Neutrophil (primary cell): Measurements from ENCODE around the gene ITFG2.

ENCODE experiments used
- H3K27ac ChIP-seq: fragments of 200-600 bp; sonication (generic); 2 replicates; pipeline ENCODE4 v1.5.1; 2016; ENCODE audit warnings: mild to moderate bottlenecking, moderate library complexity
- H3K27me3 ChIP-seq: fragments of 200-600 bp; sonication (generic); 2 replicates; pipeline ENCODE4 v1.6.0; 2016; ENCODE audit warnings: mild to moderate bottlenecking
- H3K36me3 ChIP-seq: fragments of 200-600 bp; sonication (generic); 2 replicates; pipeline ENCODE4 v1.5.1; 2017
- H3K4me1 ChIP-seq, 2 experiments: fragments of 200-600 bp in 1 of 2; sonication (generic) in 1 of 2; 1 replicate in 1 of 2; 2 replicates in 1 of 2; pipeline versions ENCODE4 v1.5.1 to v1.6.1; 2013 to 2016; ENCODE audit warnings: low read depth in 1 of 2, low read length in 1 of 2, mild to moderate bottlenecking in 1 of 2, moderate library complexity in 1 of 2; ENCODE audit not compliant: control insufficient read depth in 1 of 2, insufficient read depth in 1 of 2
- H3K4me3 ChIP-seq, 2 experiments: fragments of 200-600 bp in 1 of 2; sonication (generic) in 1 of 2; 1 replicate in 1 of 2; 2 replicates in 1 of 2; pipeline ENCODE4 v1.5.1; 2013 to 2016; ENCODE audit warnings: low read depth in 1 of 2, low read length in 1 of 2, mild to moderate bottlenecking in 1 of 2, moderate library complexity in 1 of 2
- H3K9me3 ChIP-seq: fragments of 200-600 bp; sonication (generic); 2 replicates; pipeline ENCODE4 v1.5.1; 2016
- TF ChIP-seq, protein P1 (sequence below): fragments of 200-600 bp; sonication (generic); IDR thresholded peaks from 2 replicates; pipeline ENCODE4 v1.5.1; 2016; ENCODE audit warnings: antibody characterized with exemption

The ITFG2 gene

DNA sequence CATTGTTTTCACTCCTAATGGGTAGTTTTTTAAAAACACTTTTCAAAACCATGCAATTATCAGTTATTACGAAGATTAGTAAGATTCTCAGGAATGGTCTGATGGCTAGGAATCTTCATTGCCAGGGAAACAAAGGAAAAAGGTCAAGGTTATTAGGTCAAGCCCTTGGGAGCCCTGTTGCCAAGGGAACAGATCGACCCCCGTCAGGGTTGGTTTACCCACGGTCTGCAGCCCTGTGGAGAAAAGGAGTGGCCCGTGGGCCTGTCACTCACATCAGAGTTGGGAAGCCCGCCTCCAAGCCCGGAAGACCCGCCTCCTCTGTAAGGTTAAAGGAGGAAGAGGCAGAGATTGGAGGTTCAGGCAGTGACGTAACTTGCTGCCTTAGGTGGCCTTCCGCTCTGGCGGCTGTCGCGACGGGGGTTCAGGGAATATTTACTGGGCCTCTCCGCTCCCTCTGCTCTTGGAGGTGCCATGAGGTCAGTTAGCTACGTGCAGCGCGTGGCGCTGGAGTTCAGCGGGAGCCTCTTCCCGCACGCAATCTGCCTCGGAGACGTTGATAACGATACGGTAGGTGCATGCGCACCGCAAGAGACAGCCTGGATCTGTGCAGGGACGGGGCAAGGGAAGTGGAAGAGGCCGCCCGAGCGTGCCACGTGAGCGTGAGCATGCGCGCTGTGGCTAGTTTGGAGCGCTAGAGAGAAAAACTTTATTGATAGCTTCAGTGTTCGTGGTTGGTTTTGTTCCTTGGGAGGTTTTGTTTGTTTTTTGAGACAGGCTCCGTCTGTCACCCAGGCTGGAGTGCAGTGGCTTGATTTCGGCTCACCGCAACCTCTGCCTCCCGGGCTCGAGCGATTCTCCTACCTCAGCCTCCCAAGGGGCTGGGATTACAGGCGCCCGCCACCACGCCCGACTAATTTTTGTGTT lies at the start of gene ITFG2:
Gene ITFG2 (plus strand): TSS at position 379 of the 924 bp plus-strand sequence. CDS start 93 bp downstream, at position 472.
- TF ChIP-seq, protein P1, sequence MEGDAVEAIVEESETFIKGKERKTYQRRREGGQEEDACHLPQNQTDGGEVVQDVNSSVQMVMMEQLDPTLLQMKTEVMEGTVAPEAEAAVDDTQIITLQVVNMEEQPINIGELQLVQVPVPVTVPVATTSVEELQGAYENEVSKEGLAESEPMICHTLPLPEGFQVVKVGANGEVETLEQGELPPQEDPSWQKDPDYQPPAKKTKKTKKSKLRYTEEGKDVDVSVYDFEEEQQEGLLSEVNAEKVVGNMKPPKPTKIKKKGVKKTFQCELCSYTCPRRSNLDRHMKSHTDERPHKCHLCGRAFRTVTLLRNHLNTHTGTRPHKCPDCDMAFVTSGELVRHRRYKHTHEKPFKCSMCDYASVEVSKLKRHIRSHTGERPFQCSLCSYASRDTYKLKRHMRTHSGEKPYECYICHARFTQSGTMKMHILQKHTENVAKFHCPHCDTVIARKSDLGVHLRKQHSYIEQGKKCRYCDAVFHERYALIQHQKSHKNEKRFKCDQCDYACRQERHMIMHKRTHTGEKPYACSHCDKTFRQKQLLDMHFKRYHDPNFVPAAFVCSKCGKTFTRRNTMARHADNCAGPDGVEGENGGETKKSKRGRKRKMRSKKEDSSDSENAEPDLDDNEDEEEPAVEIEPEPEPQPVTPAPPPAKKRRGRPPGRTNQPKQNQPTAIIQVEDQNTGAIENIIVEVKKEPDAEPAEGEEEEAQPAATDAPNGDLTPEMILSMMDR: peak; percentile 26
- Histone ChIP-seq H3K36me3 (peaks cover under 1% of the 10 kb centered on the region), H3K4me1 (peaks cover 18 to 19% of the 10 kb centered on the region in 2 experiments), H3K9me3 (no peaks in the 10 kb centered on the region), H3K27ac (peak within 1 kb of the TSS; percentile 92), H3K4me3 (peak within 1 kb of the TSS; percentile 95 to 99), H3K27me3 (no peaks in the 10 kb centered on the region)

DNA sequence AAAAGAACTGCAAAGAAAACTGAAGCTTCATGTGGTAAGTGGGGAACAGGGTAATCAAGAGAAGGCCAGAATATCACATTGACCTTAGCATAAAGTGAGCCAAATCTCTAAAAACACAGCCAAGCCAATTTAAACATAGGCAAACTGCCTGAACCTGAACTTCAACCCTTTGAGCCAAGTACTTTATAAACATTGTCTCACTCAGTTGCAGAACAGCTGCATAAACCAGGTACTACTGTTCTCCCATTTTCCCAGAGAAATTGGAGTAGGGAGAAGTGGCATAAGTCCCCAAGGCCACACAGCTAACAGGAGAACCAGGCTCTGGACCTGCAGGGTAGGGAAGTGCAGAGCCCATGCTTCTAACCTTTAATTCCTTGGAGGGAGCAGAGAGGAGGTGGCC lies 48.1 kb upstream of the ITFG2 start:
- TF ChIP-seq, protein P1: no peak

DNA sequence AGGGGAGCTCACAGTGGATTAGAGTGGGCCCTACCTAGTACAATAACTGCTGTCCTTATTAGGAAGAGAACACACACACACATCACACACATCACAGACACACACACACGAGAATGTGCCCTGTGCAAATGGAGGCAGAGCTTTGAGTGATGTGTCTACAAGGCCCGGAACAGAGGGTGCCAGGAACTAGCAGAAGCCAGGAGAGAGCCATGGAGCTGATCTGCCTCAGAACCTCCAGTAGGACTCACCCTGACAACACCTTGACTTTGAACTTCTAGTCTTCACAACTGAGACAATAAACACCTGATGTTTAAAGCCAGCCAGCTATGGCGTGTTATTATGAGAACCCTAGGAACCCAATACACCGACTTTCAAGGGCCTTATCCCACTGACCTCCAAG lies 47.4 kb upstream of the ITFG2 start:
- TF ChIP-seq, protein P1: no peak
- Histone ChIP-seq H3K27me3 (no peaks in the 10 kb centered on the region), H3K4me3 (no peak overlapping the region), H3K9me3 (no peaks in the 10 kb centered on the region), H3K27ac (no peak overlapping the region), H3K36me3 (no peaks in the 10 kb centered on the region), H3K4me1 (no peaks in the 10 kb centered on the region)

More for the DNA sequence above, 48.1 kb upstream of the ITFG2 start:
- Histone ChIP-seq H3K27ac (no peak overlapping the region), H3K36me3 (no peaks in the 10 kb centered on the region), H3K27me3 (no peaks in the 10 kb centered on the region), H3K4me1 (no peaks in the 10 kb centered on the region), H3K9me3 (no peaks in the 10 kb centered on the region), H3K4me3 (no peak overlapping the region)

DNA sequence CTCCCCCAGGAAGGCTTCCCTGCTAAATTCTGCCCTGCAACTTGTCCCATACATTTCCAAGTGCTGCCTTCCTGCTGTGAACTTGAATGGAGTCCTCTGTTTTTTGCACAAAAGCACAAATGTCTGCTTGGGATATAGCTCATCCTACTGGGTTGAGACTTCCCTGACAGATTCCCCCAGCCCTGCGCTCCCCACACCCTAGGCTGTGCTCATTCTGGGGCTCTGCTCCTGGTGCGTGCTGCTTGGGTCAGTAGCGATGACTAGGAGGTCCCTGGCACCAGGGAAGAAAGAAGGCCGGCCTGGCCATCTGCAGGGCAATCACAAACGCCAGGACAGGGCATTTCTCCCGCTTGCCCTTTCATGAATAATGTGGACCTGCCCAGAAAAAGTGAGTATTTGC lies 46.9 kb upstream of the ITFG2 start:
- H3K36me3 ChIP-seq: no peaks in the 10 kb centered on the region
- no peaks in the 10 kb centered on the region for H3K9me3 ChIP-seq
- TF ChIP-seq, protein P1: no peak
- H3K27ac ChIP-seq: no peak overlapping the region
- no peak overlapping the region for H3K4me3 ChIP-seq
- no peaks in the 10 kb centered on the region for H3K4me1 ChIP-seq
- H3K27me3 ChIP-seq: no peaks in the 10 kb centered on the region

DNA sequence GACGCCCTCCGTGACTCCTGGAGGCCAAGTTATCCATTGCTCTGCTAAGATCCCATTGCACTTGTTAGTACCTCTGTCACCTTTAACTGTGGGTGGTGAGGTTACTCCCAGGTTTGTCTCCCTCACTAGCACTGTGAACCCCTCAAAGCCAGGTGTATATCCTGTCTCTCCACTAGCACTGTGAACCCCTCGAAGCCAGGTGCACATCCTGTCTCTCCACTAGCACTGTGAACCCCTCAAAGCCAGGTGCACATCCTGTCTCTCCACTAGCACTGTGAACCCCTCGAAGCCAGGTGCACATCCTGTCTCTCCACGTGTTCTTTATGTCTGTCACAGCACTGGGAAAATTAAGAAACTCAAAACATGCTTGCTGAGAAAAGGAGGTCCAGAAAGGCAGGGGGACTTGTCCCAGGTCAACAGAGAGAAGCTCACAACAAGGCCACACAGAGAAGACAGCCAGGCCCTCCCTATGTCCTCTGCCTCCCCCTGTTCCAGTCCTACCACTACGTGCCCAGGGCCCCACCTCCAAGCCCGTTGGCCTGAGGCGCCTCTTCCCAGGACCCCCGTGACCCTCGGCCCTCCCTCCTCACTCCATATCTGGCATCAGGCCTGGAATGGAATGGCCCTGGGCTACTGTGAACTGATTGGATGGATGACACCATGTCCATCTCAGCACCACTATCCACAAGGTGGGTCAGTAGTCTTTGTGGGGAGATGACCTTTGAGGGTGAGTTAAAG lies 44.1 kb upstream of the ITFG2 start:
- Histone ChIP-seq H3K36me3 (no peaks in the 10 kb centered on the region), H3K9me3 (no peaks in the 10 kb centered on the region), H3K27me3 (no peaks in the 10 kb centered on the region), H3K4me3 (no peak overlapping the region), H3K4me1 (no peaks in the 10 kb centered on the region), H3K27ac (no peak overlapping the region)
- TF ChIP-seq, protein P1: no peak
